ACHN (cell line): Measurements from ENCODE around the gene TIAM2.
"Not testable (repeated sequence)": the region's sequence is repeated elsewhere in the genome, so short reads cannot be mapped to it uniquely, and the experiment has no call there.

Experiments used
- DNase-seq: peaks from one replicate; pipeline ENCODE4 v3.0.0-alpha.2; 2015
- in situ Hi-C: cut with HindIII; loops from 2 replicates; pipeline ENCODE4 v1.10.0; 2017; ENCODE audit warnings: low sequenced_read_pairs, low pct_ligation_motif_present, low pct_unique_long_range_greater_than_20kb

TIAM2 gene

DNA sequence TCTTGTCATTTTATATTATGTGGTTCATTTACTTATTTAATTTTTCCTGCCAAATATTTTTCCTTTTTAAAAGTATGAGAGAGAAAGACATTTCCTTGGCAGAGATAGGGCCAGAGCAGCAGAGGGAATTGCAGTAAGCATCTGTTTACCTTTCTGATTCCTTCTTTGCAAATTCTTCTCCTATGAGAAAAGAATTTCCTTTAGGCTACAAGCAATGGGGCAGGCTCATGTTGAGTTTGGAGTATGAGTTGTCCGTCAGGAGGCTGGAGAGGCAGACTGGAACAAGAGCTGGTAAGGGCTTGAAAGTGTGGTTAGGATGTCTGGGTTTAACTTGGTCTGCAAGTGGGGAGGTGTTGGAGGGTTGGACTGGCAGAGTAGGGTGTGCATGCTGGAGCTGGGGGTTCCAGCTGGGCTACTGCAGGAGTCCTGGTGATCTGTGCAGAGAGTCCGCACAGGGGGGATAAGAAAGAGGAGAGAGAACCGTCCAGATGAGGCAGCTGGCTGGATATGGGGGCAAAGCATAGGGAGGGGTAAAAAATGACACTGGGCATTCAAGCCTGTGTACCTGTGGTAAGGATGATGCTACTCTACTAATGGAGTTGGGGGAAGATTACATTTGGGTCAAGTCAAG is 19.7 kb downstream of the TIAM2 start:
- in situ Hi-C loops, result no loop called here
- DNase-seq, result no peak

DNA sequence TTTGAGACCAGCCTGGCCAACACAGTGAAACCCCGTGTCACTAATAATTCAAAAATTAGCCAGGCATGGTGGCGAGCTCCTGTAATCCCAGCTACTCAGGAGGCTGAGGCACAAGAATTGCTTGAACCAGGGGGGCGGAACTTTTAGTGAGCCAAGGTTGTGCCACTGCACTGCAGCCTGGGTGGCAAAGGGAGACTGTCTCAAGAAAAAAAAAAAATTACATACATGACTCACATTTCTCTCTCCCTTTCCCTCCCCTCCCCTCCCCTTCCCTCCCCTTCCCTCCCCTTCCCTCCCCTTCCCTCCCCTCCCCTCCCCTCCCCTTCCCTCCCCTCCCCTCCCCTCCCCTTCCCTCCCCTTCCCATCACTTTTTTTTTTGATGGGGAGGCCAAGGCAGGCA is 23.3 kb downstream of the TIAM2 start:
- in situ Hi-C loops, DNase-seq: not testable (repeated sequence)

DNA sequence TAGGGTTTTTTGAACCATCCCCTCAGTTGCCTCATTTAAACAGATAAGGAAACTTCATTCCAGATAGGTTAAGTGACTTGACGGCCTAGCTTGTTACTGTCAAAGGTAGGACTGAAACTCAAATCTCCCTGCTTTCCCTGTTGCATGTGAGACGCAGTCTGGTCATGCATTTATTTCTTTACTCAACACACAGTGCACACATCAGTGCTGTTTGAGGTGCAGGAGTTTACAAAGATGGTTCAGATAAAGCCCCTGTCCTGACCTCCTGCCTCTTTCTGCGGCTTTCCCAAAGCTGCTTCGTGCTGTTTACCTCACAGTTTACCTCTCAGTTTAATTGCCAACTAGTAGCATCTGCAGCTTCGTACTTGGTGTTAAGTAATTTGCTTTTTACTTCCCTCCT is 26.6 kb downstream of the TIAM2 start:
- no peak for DNase-seq
- in situ Hi-C loops, result no loop called here

DNA sequence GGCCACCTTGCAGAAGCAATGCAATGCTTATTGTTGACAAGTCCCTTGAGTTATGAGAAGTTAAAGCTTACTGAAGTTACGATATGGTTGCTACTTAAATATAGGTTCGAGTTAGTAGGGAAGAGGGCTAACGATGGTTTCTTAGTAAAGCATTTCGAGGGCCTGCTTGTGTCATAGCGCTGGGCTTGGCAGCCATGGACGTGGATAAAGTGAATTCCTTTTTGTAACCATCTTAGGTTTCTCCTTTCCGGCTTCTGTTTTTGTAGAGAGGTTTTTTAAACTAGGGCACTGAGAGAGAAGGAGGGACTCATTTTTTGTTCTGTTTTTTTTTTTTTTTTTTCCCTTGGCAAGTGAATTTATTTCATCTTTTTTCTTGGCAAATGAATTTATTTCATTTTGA is 27.6 kb downstream of the TIAM2 start:
- in situ Hi-C loops, result no loop called here
- no peak for DNase-seq

DNA sequence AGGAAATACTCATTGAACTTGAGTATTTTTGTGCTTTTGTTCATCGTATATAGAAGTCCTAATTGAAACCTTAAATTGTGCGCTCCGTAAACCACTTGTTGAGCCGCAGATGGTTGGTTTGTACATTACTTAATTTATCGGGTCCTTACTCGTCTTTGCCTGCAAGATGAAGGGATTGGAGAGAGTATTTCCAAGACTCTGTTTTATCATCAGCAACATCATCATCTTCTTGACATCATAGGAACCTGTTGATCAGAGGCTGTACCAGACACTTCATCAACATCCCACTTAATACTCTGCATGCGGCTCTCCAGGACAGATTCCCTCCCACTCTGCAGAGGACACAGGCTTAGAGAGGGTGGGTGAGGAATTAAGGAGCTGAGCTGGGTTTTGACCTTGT is 28.6 kb downstream of the TIAM2 start:
- DNase-seq, result no peak
- in situ Hi-C loops, result no loop called here

DNA sequence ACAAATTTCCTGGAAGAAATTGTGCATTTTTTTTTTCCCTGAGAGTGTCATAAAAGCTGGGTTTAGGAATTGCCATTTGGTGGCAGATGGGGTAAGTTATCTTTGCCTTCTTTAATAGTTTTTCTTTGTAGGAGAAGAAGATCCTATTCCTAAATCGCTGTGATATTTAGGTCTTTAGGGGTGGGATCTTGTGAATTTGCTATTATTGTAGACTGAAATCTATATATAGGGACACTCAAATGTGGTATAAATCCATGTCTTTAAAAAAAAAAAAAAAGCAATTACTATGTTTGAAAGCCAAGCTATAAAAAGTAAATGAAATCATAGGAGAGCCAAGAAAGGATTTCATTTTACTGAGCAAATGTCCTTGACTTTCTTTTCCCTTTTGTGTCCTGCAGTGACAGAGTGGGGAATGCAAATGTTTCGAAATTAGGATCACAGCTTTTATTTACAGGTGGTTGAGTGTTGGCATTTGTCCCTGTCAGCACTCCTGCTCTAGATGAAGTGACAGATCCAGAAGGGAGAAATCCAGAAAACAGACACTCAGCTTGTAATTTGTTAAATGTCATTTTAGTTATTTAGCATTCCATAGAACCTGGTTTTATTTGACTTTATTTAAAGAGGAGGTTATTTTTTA is 29.4 kb downstream of the TIAM2 start:
- DNase-seq, result no peak
- in situ Hi-C loops, result no loop called here

DNA sequence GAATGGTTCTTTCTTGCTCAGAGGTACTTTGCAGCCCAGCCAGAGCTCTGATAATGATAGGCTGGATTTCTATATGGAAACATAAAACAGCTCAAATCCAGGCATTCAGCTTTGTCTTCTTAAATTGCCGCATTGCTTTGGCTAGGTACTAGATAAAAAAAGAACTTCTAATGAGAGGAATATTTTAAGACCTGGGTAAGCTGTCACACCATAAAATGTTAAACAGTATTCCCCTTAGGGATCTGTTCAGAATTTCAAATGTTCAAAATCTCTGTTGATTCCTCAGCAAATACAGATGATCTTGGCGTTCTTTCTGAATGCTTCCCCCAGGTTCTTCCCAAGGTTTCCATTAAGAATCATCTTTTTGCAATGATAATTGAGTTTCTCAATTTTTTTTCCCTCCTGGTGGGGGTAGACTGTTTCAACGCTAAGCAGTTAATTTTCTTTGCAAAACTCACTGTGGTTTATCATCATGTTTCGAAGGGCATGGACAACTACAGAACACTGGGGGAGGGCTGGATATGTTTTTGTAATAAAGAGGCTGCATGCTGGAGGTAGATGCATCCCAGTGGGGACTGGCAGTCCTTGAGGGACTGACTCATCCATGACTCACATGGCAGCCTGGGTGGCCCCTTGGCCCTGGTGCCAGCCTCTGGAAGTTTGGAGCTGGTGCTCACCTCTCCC is 31.0 kb downstream of the TIAM2 start:
- DNase-seq, result peak; percentile 81

DNA sequence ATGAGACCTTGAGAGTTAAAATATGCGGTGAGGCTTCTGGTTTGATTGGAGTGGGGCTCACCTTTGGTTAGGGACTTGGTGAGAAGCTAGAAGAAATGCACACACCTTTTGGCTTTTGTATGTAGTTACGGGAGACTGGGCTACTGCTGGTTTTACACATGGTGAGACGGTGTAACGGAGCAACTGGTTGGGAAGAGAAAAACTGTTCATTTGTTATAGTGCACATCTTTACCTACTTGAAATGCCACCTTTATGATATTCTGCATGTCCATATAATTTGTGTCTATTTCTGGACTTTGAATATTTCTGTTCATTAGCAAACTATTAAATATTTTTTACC is 31.6 kb downstream of the TIAM2 start:
- DNase-seq, result no peak
- in situ Hi-C loops, result no loop called here

More for the DNA sequence above, 31.0 kb downstream of the TIAM2 start:
- in situ Hi-C loops, result no loop called here

DNA sequence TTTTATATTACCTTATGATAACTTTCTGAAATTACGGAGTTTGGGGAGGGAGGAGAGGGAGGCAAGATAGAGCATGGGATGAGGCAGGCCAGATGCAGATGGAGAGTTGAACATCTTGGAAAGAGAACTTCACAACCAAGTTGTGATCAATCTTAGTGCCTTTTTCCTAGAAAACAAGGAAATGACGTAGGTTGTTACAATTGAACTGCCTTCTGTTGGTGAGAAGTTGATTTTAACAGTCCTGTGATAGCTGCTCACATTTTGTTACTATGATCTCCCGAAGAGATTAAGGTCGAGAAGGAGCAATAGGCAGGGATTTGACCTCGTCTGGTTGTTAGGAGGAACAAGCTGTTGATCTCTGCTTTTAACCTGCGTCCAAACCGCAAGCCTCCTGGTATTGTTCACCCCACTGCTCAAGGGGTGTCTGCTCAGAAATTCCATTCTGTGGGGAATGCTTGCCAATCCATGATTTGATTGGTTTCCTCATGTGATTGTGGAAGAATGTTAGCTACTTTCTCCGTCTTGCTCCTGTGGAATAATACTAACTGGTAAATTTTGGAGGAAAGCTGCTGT is 35.1 kb downstream of the TIAM2 start:
- no peak for DNase-seq
- in situ Hi-C loops, result no loop called here

DNA sequence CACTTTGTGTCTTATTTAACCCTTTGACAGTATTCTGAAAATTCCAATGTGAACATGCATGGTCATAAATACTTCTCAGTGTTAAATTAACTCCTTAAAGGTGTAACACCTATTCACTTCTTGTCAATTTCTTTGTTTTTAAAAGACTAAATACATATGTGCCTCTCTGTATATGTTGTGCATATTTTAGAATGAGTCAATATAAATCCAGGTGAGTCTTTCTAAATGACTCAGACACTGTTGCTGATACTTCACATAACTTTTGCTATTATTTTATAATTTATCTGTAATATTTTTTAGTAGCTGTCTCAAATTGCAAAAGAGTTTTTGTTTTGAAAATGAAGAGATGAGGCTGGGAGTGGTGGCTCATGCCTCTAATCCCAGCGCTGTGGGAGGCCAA is 36.0 kb downstream of the TIAM2 start:
- no peak for DNase-seq
- in situ Hi-C loops, result no loop called here

DNA sequence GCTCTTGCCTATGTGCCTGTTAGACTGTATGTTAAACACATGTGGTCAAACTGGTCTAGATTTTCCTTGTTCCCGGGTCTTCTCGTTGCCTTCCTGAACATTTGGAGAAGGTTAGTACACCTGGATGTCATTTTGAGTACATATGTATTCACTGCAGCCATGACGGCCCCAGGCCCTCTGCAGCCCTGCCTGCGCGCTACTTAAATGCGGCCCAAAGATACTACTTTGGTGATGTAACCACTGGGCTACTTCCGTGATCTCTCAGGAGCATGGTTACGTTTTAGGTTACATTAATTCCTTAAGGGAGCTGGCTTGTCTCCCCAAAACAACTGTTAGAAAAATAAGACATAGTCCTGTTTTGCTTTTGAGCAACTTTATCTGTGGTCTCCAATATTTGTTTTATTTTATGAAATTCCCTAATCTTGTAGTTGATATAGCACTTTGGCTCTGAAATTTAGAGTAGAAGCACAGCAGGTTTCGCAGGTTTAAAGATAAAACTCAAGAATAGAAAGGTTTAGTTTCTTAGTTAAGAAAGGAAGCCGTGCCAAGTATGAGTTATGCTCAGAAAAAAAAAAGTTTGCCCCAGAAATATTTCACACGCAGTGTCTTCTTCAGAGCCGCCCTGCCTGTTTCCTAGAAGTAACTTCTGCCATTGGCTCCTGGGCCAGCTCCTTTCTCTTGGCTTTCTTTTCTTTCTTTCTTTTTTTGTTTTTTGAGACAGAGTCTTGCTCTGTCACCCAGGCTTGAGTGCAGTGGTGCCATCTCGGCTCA is 38.1 kb downstream of the TIAM2 start:
- no peak for DNase-seq

DNA sequence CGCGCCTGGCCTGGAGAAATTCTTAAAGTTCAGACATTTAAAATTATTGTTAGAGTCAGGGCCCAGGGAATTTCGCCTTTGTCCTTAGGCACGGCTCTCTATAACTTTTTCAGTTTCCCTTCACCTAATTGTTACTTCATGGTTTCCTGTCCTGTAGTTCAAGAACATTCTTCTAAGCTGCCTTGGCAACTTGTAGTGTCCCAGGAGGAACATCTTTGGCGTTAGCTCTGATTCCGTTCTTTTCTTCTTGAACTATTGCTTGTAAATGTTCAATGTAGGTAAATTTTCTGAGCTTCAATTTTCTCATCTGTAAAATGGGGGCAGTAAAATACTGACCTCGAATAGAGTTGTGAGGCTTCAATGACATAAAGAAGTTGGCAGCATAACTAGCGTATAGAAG is 41.8 kb downstream of the TIAM2 start:
- DNase-seq, result no peak
- in situ Hi-C loops, result no loop called here

More for the DNA sequence above, 38.1 kb downstream of the TIAM2 start:
- in situ Hi-C loops, result no loop called here

DNA sequence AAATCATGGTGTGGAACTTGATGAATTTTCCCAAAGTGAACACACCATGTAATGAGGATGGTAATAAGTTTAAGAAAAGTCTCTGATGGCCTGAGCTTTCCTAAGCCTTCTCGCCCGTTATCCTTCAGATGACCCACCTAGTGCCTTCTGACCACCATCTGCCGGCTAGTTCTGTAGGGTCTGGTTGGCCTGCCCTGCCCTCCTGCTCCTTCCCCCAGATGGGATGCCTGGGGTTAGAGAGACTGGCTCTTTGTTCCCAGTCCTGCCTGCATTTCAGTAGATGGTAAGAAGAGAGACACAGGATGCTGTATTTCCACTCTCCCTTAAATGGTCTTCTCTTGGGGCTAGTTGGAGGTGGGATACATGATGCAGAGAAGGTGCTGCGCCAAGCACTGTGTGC is 43.0 kb downstream of the TIAM2 start:
- in situ Hi-C loops, result no loop called here
- no peak for DNase-seq

DNA sequence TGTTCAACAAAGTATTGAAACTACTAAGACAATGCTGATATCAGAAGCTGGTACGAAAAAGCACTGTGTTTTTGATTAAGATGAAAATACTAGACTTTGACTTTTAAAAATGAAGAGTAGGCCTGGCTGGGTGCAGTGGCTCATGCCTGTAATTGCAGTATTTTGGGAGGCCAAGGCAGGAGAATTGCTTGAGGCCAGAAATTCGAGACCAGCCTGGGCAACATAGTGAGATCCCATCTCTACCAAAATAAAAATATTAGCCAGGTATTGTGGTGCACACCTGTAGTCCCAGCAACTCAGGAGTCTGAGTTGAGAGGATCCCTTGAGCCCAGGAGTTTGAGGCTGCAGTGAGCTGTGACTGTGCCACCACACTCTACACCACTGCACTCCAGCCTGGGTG is 43.4 kb downstream of the TIAM2 start:
- DNase-seq, result no peak
- in situ Hi-C loops, result no loop called here

DNA sequence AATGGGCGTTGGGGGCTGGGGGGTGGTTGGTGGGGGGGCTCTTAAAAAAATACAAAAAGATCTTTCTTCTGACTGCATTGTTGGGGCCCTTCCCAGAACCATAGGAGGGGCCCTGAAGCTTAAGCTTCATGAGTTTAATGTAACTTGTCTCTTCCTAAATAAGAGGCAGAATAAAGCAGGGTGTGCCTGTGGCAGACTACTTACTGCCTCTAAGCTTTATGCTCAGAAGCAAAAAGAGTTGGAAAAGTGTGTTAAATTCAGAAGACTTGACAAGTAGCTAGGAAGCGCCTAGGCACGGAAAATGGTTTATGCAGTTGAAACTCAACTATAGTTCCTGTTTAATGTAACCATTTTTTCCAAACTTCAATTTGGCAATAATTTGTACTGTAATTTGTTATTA is 44.5 kb downstream of the TIAM2 start:
- in situ Hi-C loops, result no loop called here
- no peak for DNase-seq

DNA sequence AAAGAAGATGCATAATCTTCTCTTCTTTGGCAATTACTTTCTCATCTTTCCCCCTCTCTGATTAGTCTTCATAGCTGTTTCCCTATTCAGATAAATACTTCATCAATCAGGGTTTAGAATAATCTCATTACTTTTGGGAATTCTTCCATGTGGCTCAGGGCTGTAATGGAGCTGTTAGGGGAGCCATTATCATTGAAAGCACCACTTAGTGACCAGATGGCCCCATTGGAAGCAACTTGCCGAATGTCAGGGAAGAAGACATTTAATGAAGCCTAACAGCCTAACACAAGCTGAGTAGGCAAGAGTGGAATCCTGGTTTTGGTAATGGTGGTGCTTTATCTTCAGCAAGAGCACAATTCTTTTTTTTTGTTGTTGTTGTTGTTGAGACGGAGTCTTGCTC is 45.0 kb downstream of the TIAM2 start:
- in situ Hi-C loops, result no loop called here
- no peak for DNase-seq

DNA sequence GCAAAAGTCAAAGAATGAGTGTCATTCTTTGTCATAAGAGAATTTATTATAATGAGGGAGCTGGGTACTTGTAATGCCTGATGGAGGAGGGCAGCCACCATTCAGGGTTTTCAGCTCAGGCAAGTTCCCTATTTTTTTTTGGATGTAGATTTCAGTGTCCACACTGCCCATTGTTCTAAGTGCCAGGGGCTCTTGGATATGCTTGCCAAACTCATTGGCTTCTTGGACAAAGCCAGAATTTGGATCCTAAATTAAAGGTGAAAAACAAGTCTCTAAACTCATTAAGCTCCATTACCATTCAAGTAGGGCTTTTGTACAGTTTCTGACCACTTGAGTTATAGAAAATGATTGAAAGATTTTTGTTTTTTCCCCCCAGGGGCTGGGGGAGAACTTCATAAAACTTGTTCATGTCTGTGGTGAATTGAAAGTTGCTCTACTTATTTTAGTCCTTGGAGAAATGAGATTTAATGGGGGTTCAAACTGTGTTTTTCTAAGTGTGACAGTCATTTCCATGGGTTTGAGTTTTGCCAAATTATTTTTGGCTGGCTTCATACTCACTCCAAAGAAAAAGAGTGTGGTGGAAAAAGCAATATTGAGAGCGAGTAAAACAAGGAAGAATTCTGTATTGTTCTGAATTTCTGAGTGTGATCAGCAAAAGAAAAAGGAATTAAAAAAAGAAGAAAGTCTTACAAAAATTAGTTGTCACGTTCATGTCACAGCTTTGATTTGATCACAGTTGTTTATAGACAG is 46.0 kb downstream of the TIAM2 start:
- no peak for DNase-seq
- in situ Hi-C loops, result no loop called here

DNA sequence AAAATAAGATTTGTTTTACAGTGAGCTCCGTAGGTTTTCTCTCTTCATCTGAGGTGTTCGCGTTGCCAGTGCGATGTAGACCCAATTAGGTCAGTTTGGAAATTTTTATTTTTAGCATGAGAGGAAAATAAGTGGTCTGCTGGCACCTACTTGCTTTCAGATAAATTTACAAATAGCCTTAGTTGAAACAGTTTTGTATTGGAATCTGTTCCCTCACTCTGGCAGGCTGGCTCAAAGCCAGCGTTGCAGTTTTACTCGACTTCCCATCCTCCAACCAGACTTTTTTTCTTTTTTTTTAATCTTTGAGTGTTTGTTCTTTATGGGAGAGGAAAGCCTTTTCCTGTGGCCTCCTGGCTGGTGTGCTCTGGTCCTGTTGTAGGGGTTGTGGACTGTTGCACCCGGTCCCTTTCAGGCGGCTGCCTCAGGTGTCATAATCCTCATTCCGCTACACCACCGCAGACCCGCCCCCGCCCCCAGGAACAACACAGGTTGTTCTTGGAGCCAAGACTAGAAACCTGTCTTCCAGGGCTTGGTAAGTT is 46.7 kb downstream of the TIAM2 start:
- DNase-seq, result no peak

More for the DNA sequence above, 46.7 kb downstream of the TIAM2 start:
- in situ Hi-C loops, result no loop called here
